OCI-LY7 (cell line): ENCODE measurements around the gene ACP3. TPM values are rescaled to one million over a fixed set of nuclear protein-coding genes. Genes with fewer than 3 reads are reported as not detected.

ENCODE experiments used
- BruUV-seq: library from RNA; stranded (reverse); fragments of 400-500 nt; replicated peaks from 2 replicates; lab custom pipeline; 2021; lab: Mats Ljungman, UMichigan
- CTCF ChIA-PET: fragments of 300-600 bp; sonication (Branson Sonifier 250); formaldehyde crosslinking; loops from one replicate; lab custom pipeline; 2022; ENCODE audit warnings: antibody characterized with exemption; ENCODE audit not compliant: unreplicated experiment; lab: Charles Lee
- POLR2A ChIA-PET: fragments of 300-600 bp; sonication (Branson Sonifier 250); formaldehyde crosslinking; loops from one replicate; lab custom pipeline; 2022; ENCODE audit warnings: antibody characterized with exemption; lab: Charles Lee
- DNase-seq: peaks from one replicate; pipeline ENCODE4 v3.0.0-alpha.2; 2015; ENCODE audit warnings: low spot score
- H2AFZ ChIP-seq: fragments of 200-600 bp; sonication (generic), shearing (Covaris generic); 2 replicates; pipeline ENCODE4 v1.6.1; 2014; ENCODE audit warnings: mild to moderate bottlenecking, antibody characterized with exemption, low read length, moderate library complexity
- H3K27ac ChIP-seq: fragments of 200-600 bp; sonication (generic); 2 replicates; pipeline ENCODE4 v1.5.1; 2014; ENCODE audit warnings: mixed run types, low read depth, mild to moderate bottlenecking, moderate library complexity, low read length, inconsistent platforms; ENCODE audit not compliant: poor library complexity, severe bottlenecking
- H3K36me3 ChIP-seq: fragments of 200-600 bp; sonication (generic); 2 replicates; pipeline ENCODE4 v1.6.1; 2014; ENCODE audit warnings: mild to moderate bottlenecking, antibody characterized with exemption, low read length, moderate library complexity, mixed read lengths; ENCODE audit not compliant: insufficient read depth
- H3K4me1 ChIP-seq: fragments of 200-600 bp; sonication (generic); 2 replicates; pipeline ENCODE4 v1.5.1; 2014; ENCODE audit warnings: mild to moderate bottlenecking, low read length; ENCODE audit not compliant: insufficient read depth, poor library complexity, severe bottlenecking
- H3K4me2 ChIP-seq: fragments of 200-600 bp; sonication (generic); 2 replicates; pipeline ENCODE4 v1.6.1; 2014; ENCODE audit warnings: mild to moderate bottlenecking, low read length
- H3K4me3 ChIP-seq: fragments of 200-600 bp; sonication (generic); 2 replicates; pipeline ENCODE4 v1.5.1; 2014; ENCODE audit warnings: mild to moderate bottlenecking, low read depth, low read length; ENCODE audit not compliant: poor library complexity, severe bottlenecking
- H3K79me2 ChIP-seq: fragments of 200-600 bp; sonication (generic); 2 replicates; pipeline ENCODE4 v1.6.1; 2016; ENCODE audit warnings: low read depth, mild to moderate bottlenecking, low read length, moderate library complexity, mixed read lengths; ENCODE audit not compliant: insufficient read depth
- H3K9me2 ChIP-seq: fragments of 200-600 bp; sonication (generic); 2 replicates; pipeline ENCODE4 v1.6.1; 2016; ENCODE audit warnings: mild to moderate bottlenecking, low read length, mixed read lengths; ENCODE audit not compliant: insufficient read depth
- H3K9me3 ChIP-seq: fragments of 200-600 bp; sonication (generic); 2 replicates; pipeline ENCODE4 v1.6.1; 2014; ENCODE audit warnings: mild to moderate bottlenecking, mixed run types, low read length, mixed read lengths
- H4K20me1 ChIP-seq: fragments of 200-600 bp; sonication (generic); 2 replicates; pipeline ENCODE4 v1.6.1; 2014; ENCODE audit warnings: mild to moderate bottlenecking, antibody characterized with exemption, low read length, moderate library complexity, mixed read lengths; ENCODE audit not compliant: insufficient read depth
- CTCF ChIP-seq: fragments of 200-600 bp; sonication (generic); conservative IDR thresholded peaks from 2 replicates; pipeline ENCODE4 v1.5.1; 2014; ENCODE audit warnings: mild to moderate bottlenecking, antibody characterized with exemption, low read length, moderate library complexity, mixed read lengths
- EZH2phosphoT487 ChIP-seq: fragments of 200-600 bp; sonication (generic); IDR thresholded peaks from 2 replicates; pipeline ENCODE4 v1.6.1; 2018; ENCODE audit warnings: low read depth, borderline replicate concordance, mild to moderate bottlenecking, mixed run types, antibody characterized with exemption, low read length, moderate library complexity, mixed read lengths
- intact Hi-C: fragments of 100-400 bp; cut with micrococcal nuclease; formaldehyde crosslinking; loops from one replicate; pipeline ENCODE4 v1.10.0; 2022; ENCODE audit not compliant: unreplicated experiment
- total RNA-seq, 2 experiments: library from RNA; depleted of rRNA in 1 of 2; stranded (reverse); fragments of >200 nt in 1 of 2; shearing (Covaris generic) in 1 of 2; gene quantifications; 2 replicates each; pipeline ENCODE4 v1.2.3, GENCODE V29; 2014 to 2022

Gene ACP3
- total RNA-seq, 2 experiments from 2014 or later: 4.1 to 13.7 TPM

GRCh38 chr3:132273036-132273435, 44.2 kb upstream of the ACP3 start:
- no peaks in the 10 kb centered on the region for H3K9me2 ChIP-seq
- H2AFZ ChIP-seq: no peak overlapping the region
- POLR2A ChIA-PET: interaction anchor here (1.2 kb wide), 1 partner anchor 17 kb away, joined by 3 read pairs; no protein-coding TSS in a partner anchor
- no peaks in the 10 kb centered on the region for H3K9me3 ChIP-seq
- intact Hi-C loops: no loop called here
- CTCF ChIA-PET: interaction anchor here (1.1 kb wide), 1 partner anchor 10 kb away, joined by 3 read pairs; no protein-coding TSS in a partner anchor
- TF ChIP-seq EZH2phosphoT487 (no peak), CTCF (no peak)
- no peaks in the 10 kb centered on the region for H3K36me3 ChIP-seq
- no peak overlapping the region for H3K27ac ChIP-seq
- no peaks in the 10 kb centered on the region for H3K4me1 ChIP-seq
- DNase-seq: no peak
- no peak overlapping the region for H3K4me2 ChIP-seq
- no peak overlapping the region for H3K4me3 ChIP-seq
- no TSS peak for BruUV-seq
- no peaks in the 10 kb centered on the region for H3K79me2 ChIP-seq
- no peaks in the 10 kb centered on the region for H4K20me1 ChIP-seq

- Histone ChIP-seq H3K4me1 (no peaks in the 10 kb centered on the region), H4K20me1 (no peaks in the 10 kb centered on the region), H3K4me2 (no peak overlapping the region), H3K9me2 (no peaks in the 10 kb centered on the region), H3K27ac (no peak overlapping the region), H3K4me3 (no peak overlapping the region), H3K79me2 (no peaks in the 10 kb centered on the region), H3K36me3 (no peaks in the 10 kb centered on the region), H3K9me3 (no peaks in the 10 kb centered on the region), H2AFZ (no peak overlapping the region)
- CTCF ChIA-PET: no interaction called here
- DNase-seq: no peak
- intact Hi-C loops: no loop called here
- BruUV-seq: no TSS peak
- POLR2A ChIA-PET: interaction anchor here (0.7 kb wide), 4 partner anchors 16 to 72 kb away, joined by 3 to 4 read pairs (median 3); no protein-coding TSS in a partner anchor
- TF ChIP-seq EZH2phosphoT487 (no peak), CTCF (no peak)
Measured at GRCh38 chr3:132276228-132276906, 40.8 kb upstream of the ACP3 start.

- Histone ChIP-seq H3K4me1 (no peaks in the 10 kb centered on the region), H3K9me2 (no peaks in the 10 kb centered on the region), H3K27ac (no peak overlapping the region), H3K36me3 (no peaks in the 10 kb centered on the region), H4K20me1 (no peaks in the 10 kb centered on the region), H3K79me2 (no peaks in the 10 kb centered on the region), H2AFZ (no peak overlapping the region), H3K4me2 (no peak overlapping the region), H3K4me3 (no peak overlapping the region), H3K9me3 (no peaks in the 10 kb centered on the region)
- no peak for DNase-seq
- intact Hi-C loops: no loop called here
- ChIA-PET POLR2A (no interaction called here), CTCF (no interaction called here)
- TF ChIP-seq CTCF (no peak), EZH2phosphoT487 (no peak)
- BruUV-seq: no TSS peak
Measured at GRCh38 chr3:132279030-132279429, 38.2 kb upstream of the ACP3 start.
